ENCODE measurements around the gene BRAT1. TPM values are rescaled to one million over a fixed set of nuclear protein-coding genes. Genes with fewer than 3 reads are reported as not detected.

BRAT1 gene
- total RNA-seq, 4 donors from 2014 or later, result 15.5 to 28.3 (median 22.8) TPM

GRCh38 chr7:2572101-2572842 lies 16.9 kb upstream of the BRAT1 start:
- DNase-seq, result no peak
- Histone ChIP-seq H3K27me3 (no peaks in the 10 kb centered on the region), H3K4me3 (no peak overlapping the region), H3K4me1 (peaks cover 0 to 21% (median 0%) of the 10 kb centered on the region in 3 donors), H3K27ac (no peak overlapping the region), H3K36me3 (peaks cover 0 to 63% (median 0%) of the 10 kb centered on the region in 3 donors), H3K9me3 (no peaks in the 10 kb centered on the region)
- TF ChIP-seq POLR2A (IDR thresholded peaks at IDR 0.05) (no peak), CTCF (IDR thresholded peaks at IDR 0.05) (no peak)
- WGBS, 2 donors, result 58 to 72% methylated on average over 7 to 12 of the region's 22 CpGs
- intact Hi-C loops (cut with DNase I), result no loop called here

DNA sequence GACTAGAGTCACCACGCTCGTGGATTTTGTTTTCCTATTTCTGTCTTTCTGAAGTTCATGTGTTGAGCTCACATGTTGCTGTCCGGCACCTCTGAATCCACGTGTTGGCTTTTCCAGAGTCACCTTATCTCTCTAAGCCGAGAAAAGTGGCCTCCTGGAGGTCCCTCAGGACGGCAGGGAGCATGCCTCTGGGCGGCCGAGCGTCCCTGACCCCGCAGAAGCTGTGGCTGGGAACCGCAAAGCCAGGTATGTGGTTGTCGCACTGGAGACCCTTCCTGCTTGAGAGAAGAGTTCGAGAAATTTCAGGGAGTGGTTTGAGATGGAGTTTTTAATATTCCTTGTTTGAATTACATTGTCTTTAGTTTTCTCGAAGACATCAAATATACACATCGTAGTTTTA lies 16.1 kb upstream of the BRAT1 start:
- WGBS, 2 donors, result 94 to 95% methylated on average over 12 to 15 of the region's 15 CpGs
- peaks cover 0 to 62% (median 0%) of the 10 kb centered on the region in 3 donors for H3K36me3 ChIP-seq
- intact Hi-C loops (cut with DNase I), result no loop called here
- TF ChIP-seq CTCF (IDR thresholded peaks at IDR 0.05) (no peak), POLR2A (IDR thresholded peaks at IDR 0.05) (no peak)
- no peak overlapping the region for H3K27ac ChIP-seq
- no peak overlapping the region for H3K4me3 ChIP-seq
- no peaks in the 10 kb centered on the region for H3K9me3 ChIP-seq
- no peaks in the 10 kb centered on the region for H3K27me3 ChIP-seq
- DNase-seq, result no peak
- H3K4me1 ChIP-seq, result peaks cover 0 to 24% (median 0%) of the 10 kb centered on the region in 3 donors

DNA sequence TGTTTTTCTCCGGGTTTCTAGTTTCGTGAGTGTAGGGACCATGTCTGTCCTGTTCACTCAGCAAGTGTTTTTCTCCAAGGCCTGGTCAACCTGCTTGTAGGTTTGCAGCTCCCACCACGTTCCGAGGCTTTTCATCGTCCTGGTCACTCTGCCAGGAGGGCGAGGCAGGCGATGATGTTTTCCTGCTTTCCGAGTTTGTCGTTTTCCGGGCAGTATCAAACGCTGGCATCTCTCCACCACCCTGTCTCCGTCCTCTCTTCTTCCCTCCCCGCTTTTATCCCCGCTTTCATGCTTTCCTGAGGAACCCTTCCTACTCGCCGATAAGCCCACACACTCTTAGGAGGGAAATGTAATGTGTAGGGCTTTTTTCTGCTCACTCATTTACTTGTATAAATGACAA lies 14.7 kb upstream of the BRAT1 start:
- no peaks in the 10 kb centered on the region for H3K9me3 ChIP-seq

GRCh38 chr7:2569421-2569820 lies 14.1 kb upstream of the BRAT1 start:
- Histone ChIP-seq H3K27ac (no peak overlapping the region), H3K4me3 (no peak overlapping the region), H3K9me3 (no peaks in the 10 kb centered on the region), H3K27me3 (no peaks in the 10 kb centered on the region), H3K36me3 (peaks cover 0 to 42% (median 0%) of the 10 kb centered on the region in 3 donors), H3K4me1 (peaks cover 0 to 24% (median 0%) of the 10 kb centered on the region in 3 donors)
- WGBS, 2 donors, result 94 to 98% methylated on average over 9 to 12 of the region's 14 CpGs
- DNase-seq, result no peak
- TF ChIP-seq POLR2A (IDR thresholded peaks at IDR 0.05) (no peak), CTCF (IDR thresholded peaks at IDR 0.05) (no peak)
- intact Hi-C loops (cut with DNase I), result no loop called here

More for the DNA sequence above, 14.7 kb upstream of the BRAT1 start:
- no peak for DNase-seq
- H3K36me3 ChIP-seq, result peaks cover 0 to 48% (median 0%) of the 10 kb centered on the region in 3 donors
- WGBS, 2 donors, result 79 to 82% methylated on average over 16 of the region's 16 CpGs
- H3K4me3 ChIP-seq, result no peak overlapping the region
- no peaks in the 10 kb centered on the region for H3K27me3 ChIP-seq
- H3K27ac ChIP-seq, result no peak overlapping the region
- TF ChIP-seq CTCF (IDR thresholded peaks at IDR 0.05), result no peak
- no peak for TF ChIP-seq POLR2A (IDR thresholded peaks at IDR 0.05)
- H3K4me1 ChIP-seq, result peaks cover 0 to 24% (median 0%) of the 10 kb centered on the region in 3 donors
- intact Hi-C loops (cut with DNase I), result no loop called here

DNA sequence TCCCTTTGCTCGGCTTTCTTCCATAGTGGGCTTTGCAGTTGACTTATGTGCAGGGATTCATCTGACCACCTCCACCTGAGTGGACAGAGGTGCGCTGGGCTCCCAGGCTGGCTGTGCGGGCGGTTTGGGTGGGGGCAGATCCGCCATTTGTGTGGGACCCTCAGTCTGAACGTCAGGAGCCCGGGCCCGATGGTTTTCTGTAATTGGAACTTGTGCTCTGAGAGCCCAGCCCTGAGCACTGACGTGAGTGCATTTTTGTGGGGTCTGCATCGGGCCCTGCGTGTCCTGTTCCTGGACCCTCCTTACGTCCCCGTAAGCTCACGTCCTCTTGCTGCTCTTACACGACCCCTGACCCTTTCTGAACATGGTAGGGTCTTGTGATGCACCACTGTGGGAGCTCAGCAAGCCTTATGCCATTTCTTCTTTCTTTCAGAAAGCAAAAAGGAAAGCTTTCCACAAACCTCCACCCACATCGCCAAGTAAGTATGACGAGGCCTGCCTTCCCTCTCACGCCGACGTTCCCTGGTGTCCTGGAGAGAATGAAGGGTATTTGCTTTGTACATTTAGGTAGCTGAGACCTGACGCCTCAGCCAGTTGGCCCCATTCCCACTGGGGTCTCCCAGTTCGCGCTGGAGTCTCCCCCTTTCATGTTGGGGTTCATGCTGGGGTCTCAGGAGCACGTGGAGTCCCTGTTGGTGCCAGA lies 13.3 kb upstream of the BRAT1 start:
- intact Hi-C loops (cut with DNase I), result no loop called here
- Histone ChIP-seq H3K27ac (no peak overlapping the region), H3K27me3 (no peaks in the 10 kb centered on the region), H3K4me1 (peaks cover 0 to 24% (median 0%) of the 10 kb centered on the region in 3 donors), H3K4me3 (no peak overlapping the region), H3K36me3 (peaks cover 0 to 35% (median 0%) of the 10 kb centered on the region in 3 donors), H3K9me3 (no peaks in the 10 kb centered on the region)
- WGBS, 2 donors, result 89 to 92% methylated on average over 20 to 23 of the region's 24 CpGs
- no peak for DNase-seq
- TF ChIP-seq POLR2A (IDR thresholded peaks at IDR 0.05) (no peak), CTCF (IDR thresholded peaks at IDR 0.05) (no peak)
